ENCODE data around the gene RGS5. TPM values are rescaled to one million over a fixed set of nuclear protein-coding genes. Genes with fewer than 3 reads are reported as not detected.

The RGS5 gene
- total and polyA plus RNA-seq, 2 donors (not counting 1 experiment from before 2014, with no cell fraction given): 0.64 to 1.2 TPM

GRCh38 chr1:163119707-163120106 lies 83.0 kb downstream of the RGS5 start:
- no peak overlapping the region for H3K9ac ChIP-seq (ENCODE audit: low read length)
- Mint-ChIP-seq H3K4me3 (no peak overlapping the region), H3K4me1 (no peaks in the 10 kb centered on the region), H3K27ac (no peak overlapping the region), H3K27me3 (peaks cover 4% of the 10 kb centered on the region), H3K9me3 (ENCODE audit: insufficient read depth) (no peaks in the 10 kb centered on the region)
- H3K36me3 ChIP-seq (replicated peaks in 1 of 2; ENCODE audit: control extremely low read depth in 1 of 2, control insufficient read depth in 1 of 2, extremely low read depth in 1 of 2, insufficient read depth in 2 of 2, low read length in 1 of 2): no peaks in the 10 kb centered on the region
- H3K9me3 ChIP-seq (ENCODE audit: control extremely low read depth in 1 of 3, control insufficient read depth in 2 of 3, insufficient read depth in 1 of 3, low read length in 2 of 3): no peaks in the 10 kb centered on the region
- no peak overlapping the region for H3K27ac ChIP-seq (ENCODE audit: low read length in 2 of 2)
- DNase-seq: no peak
- H2AFZ ChIP-seq (ENCODE audit: insufficient read depth, low read depth, low read length, poor library complexity, severe bottlenecking): no peak overlapping the region
- no peak for ATAC-seq (ENCODE audit: low read depth)
- no peak for TF ChIP-seq EZH2 (IDR thresholded peaks at IDR 0.05; ENCODE audit: borderline replicate concordance, insufficient read depth, low read depth, low read length, poor library complexity, severe bottlenecking)
- TF ChIP-seq CTCF (IDR thresholded peaks at IDR 0.05): no peak
- H3K4me1 ChIP-seq (ENCODE audit: control insufficient read depth in 2 of 2, insufficient read depth in 2 of 2, low read length in 2 of 2): no peaks in the 10 kb centered on the region
- no peaks in the 10 kb centered on the region for H4K20me1 ChIP-seq (ENCODE audit: control insufficient read depth, insufficient read depth, low read length, poor library complexity, severe bottlenecking)
- POLR2A ChIA-PET: no interaction called here
- intact Hi-C loops (cut with micrococcal nuclease): no loop called here
- CTCF ChIA-PET: no interaction called here
- no peaks in the 10 kb centered on the region for H3K79me2 ChIP-seq (ENCODE audit: control insufficient read depth, insufficient read depth, low read length)
- H3K4me3 ChIP-seq (ENCODE audit: control extremely low read depth in 1 of 5, extremely low read depth in 1 of 5, insufficient read depth in 1 of 5, low read depth in 2 of 5, low read length in 4 of 5): no peak overlapping the region
- H3K27me3 ChIP-seq (replicated peaks in 1 of 4; ENCODE audit: control extremely low read depth in 1 of 4, control insufficient read depth in 3 of 4, insufficient read depth in 4 of 4, low read length in 3 of 4): no peaks in the 10 kb centered on the region
- H3K4me2 ChIP-seq (replicated peaks; ENCODE audit: low read depth, low read length, poor library complexity, severe bottlenecking): no peak overlapping the region

GRCh38 chr1:163115887-163116286 lies 86.8 kb downstream of the RGS5 start:
- intact Hi-C loops (cut with micrococcal nuclease): no loop called here
- Histone ChIP-seq H3K36me3 (replicated peaks in 1 of 2; ENCODE audit: control extremely low read depth in 1 of 2, control insufficient read depth in 1 of 2, extremely low read depth in 1 of 2, insufficient read depth in 2 of 2, low read length in 1 of 2) (no peaks in the 10 kb centered on the region), H3K9me3 (ENCODE audit: control extremely low read depth in 1 of 3, control insufficient read depth in 2 of 3, insufficient read depth in 1 of 3, low read length in 2 of 3) (no peaks in the 10 kb centered on the region), H3K4me3 (ENCODE audit: control extremely low read depth in 1 of 5, extremely low read depth in 1 of 5, insufficient read depth in 1 of 5, low read depth in 2 of 5, low read length in 4 of 5) (no peak overlapping the region), H3K27me3 (replicated peaks in 1 of 4; ENCODE audit: control extremely low read depth in 1 of 4, control insufficient read depth in 3 of 4, insufficient read depth in 4 of 4, low read length in 3 of 4) (no peaks in the 10 kb centered on the region), H3K4me2 (replicated peaks; ENCODE audit: low read depth, low read length, poor library complexity, severe bottlenecking) (no peak overlapping the region), H3K79me2 (ENCODE audit: control insufficient read depth, insufficient read depth, low read length) (no peaks in the 10 kb centered on the region), H2AFZ (ENCODE audit: insufficient read depth, low read depth, low read length, poor library complexity, severe bottlenecking) (no peak overlapping the region), H4K20me1 (ENCODE audit: control insufficient read depth, insufficient read depth, low read length, poor library complexity, severe bottlenecking) (no peaks in the 10 kb centered on the region), H3K4me1 (ENCODE audit: control insufficient read depth in 2 of 2, insufficient read depth in 2 of 2, low read length in 2 of 2) (no peaks in the 10 kb centered on the region), H3K9ac (ENCODE audit: low read length) (no peak overlapping the region), H3K27ac (ENCODE audit: low read length in 2 of 2) (no peak overlapping the region)
- no peak for TF ChIP-seq EZH2 (IDR thresholded peaks at IDR 0.05; ENCODE audit: borderline replicate concordance, insufficient read depth, low read depth, low read length, poor library complexity, severe bottlenecking)
- no peak for TF ChIP-seq CTCF (IDR thresholded peaks at IDR 0.05)
- Mint-ChIP-seq H3K9me3 (ENCODE audit: insufficient read depth) (no peaks in the 10 kb centered on the region), H3K27me3 (peaks cover 11% of the 10 kb centered on the region), H3K27ac (no peak overlapping the region), H3K4me1 (no peaks in the 10 kb centered on the region), H3K4me3 (no peak overlapping the region)
- ChIA-PET CTCF (no interaction called here), POLR2A (no interaction called here)
- ATAC-seq (ENCODE audit: low read depth) (no peak), DNase-seq (no peak)
- WGBS (ENCODE audit: insufficient coverage): no CpG with 5 or more reads among the region's 1 CpG

Data from B cell (primary cell).